Activated CD8-positive, alpha-beta memory T cell treated with anti-CD3 and anti-CD28 coated beads, Interleukin-2, amount 10 ng/mL, durations not matched to agents 7 days and 5 days (primary cell): ENCODE data around the gene DNAJB8. TPM values are rescaled to one million over a fixed set of nuclear protein-coding genes. Genes with fewer than 3 reads are reported as not detected.

Experiments
- ATAC-seq: fragments of 150-1000 bp; cut with Tn5 transposase; one replicate; pipeline ENCODE4 v1.10.0; 2021; ENCODE audit warnings: moderate library complexity
- CTCF ChIA-PET: fragments of 350-600 bp; sonication (Branson Sonifier 250); formaldehyde crosslinking; loops from one replicate; lab custom pipeline; 2021; ENCODE audit warnings: antibody characterized with exemption; lab: Charles Lee
- DNase-seq: peaks from one replicate; pipeline ENCODE4 v3.0.0-alpha.2; 2020
- H3K27ac Mint-ChIP-seq: one replicate; pipeline ENCODE4 v1.8.0; 2021; ENCODE audit warnings: mild to moderate bottlenecking, mixed read lengths
- H3K27me3 Mint-ChIP-seq: one replicate; pipeline ENCODE4 v1.8.0; 2021; ENCODE audit warnings: mixed read lengths
- H3K36me3 Mint-ChIP-seq: one replicate; pipeline ENCODE4 v1.8.0; 2021; ENCODE audit warnings: mild to moderate bottlenecking, mixed read lengths
- H3K4me1 Mint-ChIP-seq: one replicate; pipeline ENCODE4 v1.8.0; 2021; ENCODE audit warnings: mixed read lengths
- H3K4me3 Mint-ChIP-seq: one replicate; pipeline ENCODE4 v1.8.0; 2021; ENCODE audit warnings: mild to moderate bottlenecking, moderate library complexity, mixed read lengths
- H3K9me3 Mint-ChIP-seq: one replicate; pipeline ENCODE4 v1.8.0; 2022; ENCODE audit warnings: low read depth, mixed read lengths
- total RNA-seq, 2 experiments: library from RNA; stranded (reverse); gene quantifications; one replicate each; pipeline ENCODE4 v1.2.3, GENCODE V29; 2021

The DNAJB8 gene
- total RNA-seq, 2 experiments from 2014 or later, result not detected

- no peak overlapping the region for H3K4me3 Mint-ChIP-seq
- peaks cover 76% of the 10 kb centered on the region for H3K27me3 Mint-ChIP-seq
- H3K36me3 Mint-ChIP-seq, result no peaks in the 10 kb centered on the region
- CTCF ChIA-PET, result interaction anchor here (1.4 to 2.7 kb wide), 2 partner anchors 64 to 117 kb away, joined by 3 to 10 read pairs; no protein-coding TSS in a partner anchor
- H3K27ac Mint-ChIP-seq, result peak overlapping the region; percentile 46
- H3K4me1 Mint-ChIP-seq, result peaks cover 22% of the 10 kb centered on the region
- ATAC-seq, result no peak
- H3K9me3 Mint-ChIP-seq, result no peaks in the 10 kb centered on the region
- DNase-seq, result no peak
Observed at GRCh38 chr3:128491941-128492670, 25.4 kb upstream of the DNAJB8 start.

- CTCF ChIA-PET, result interaction anchor here (2.7 kb wide), 1 partner anchor 117 kb away, joined by 10 read pairs; no protein-coding TSS in a partner anchor
- Mint-ChIP-seq H3K4me1 (peaks cover 22% of the 10 kb centered on the region), H3K4me3 (no peak overlapping the region), H3K27ac (peak overlapping the region; percentile 46), H3K9me3 (no peaks in the 10 kb centered on the region), H3K27me3 (peaks cover 78% of the 10 kb centered on the region), H3K36me3 (no peaks in the 10 kb centered on the region)
- ATAC-seq, result no peak
- DNase-seq, result no peak
Observed at GRCh38 chr3:128491691-128491940, 24.9 kb upstream of the DNAJB8 start.

- Mint-ChIP-seq H3K27ac (peak overlapping the region; percentile 46), H3K4me3 (no peak overlapping the region), H3K4me1 (peaks cover 22% of the 10 kb centered on the region), H3K9me3 (no peaks in the 10 kb centered on the region), H3K36me3 (no peaks in the 10 kb centered on the region), H3K27me3 (peaks cover 81% of the 10 kb centered on the region)
- CTCF ChIA-PET, result interaction anchor here (1.1 to 2.7 kb wide), 2 partner anchors 8 to 118 kb away, joined by 3 to 10 read pairs; no protein-coding TSS in a partner anchor
- DNase-seq, result no peak
- ATAC-seq, result no peak
Observed at GRCh38 chr3:128490915-128491690, 24.4 kb upstream of the DNAJB8 start.

- H3K4me1 Mint-ChIP-seq, result peaks cover 19% of the 10 kb centered on the region
- CTCF ChIA-PET, result interaction anchor here (1.1 to 2.7 kb wide), 3 partner anchors 9 to 118 kb away, joined by 3 to 10 read pairs (median 4); no protein-coding TSS in a partner anchor
- no peak overlapping the region for H3K4me3 Mint-ChIP-seq
- ATAC-seq, result no peak
- no peak for DNase-seq
- H3K27ac Mint-ChIP-seq, result no peak overlapping the region
- peaks cover 80% of the 10 kb centered on the region for H3K27me3 Mint-ChIP-seq
- no peaks in the 10 kb centered on the region for H3K9me3 Mint-ChIP-seq
- H3K36me3 Mint-ChIP-seq, result no peaks in the 10 kb centered on the region
Observed at GRCh38 chr3:128490650-128490914, 23.9 kb upstream of the DNAJB8 start.

- Mint-ChIP-seq H3K27ac (peak overlapping the region; percentile 36), H3K27me3 (peaks cover 80% of the 10 kb centered on the region), H3K9me3 (no peaks in the 10 kb centered on the region), H3K4me3 (peak overlapping the region; percentile 32), H3K36me3 (no peaks in the 10 kb centered on the region), H3K4me1 (peaks cover 19% of the 10 kb centered on the region)
- CTCF ChIA-PET, result interaction anchor here (1.1 to 1.8 kb wide), 3 partner anchors 7 to 119 kb away, joined by 3 to 6 read pairs (median 4); no protein-coding TSS in a partner anchor
- DNase-seq (no peak), ATAC-seq (no peak)
Observed at GRCh38 chr3:128489927-128490649, 23.4 kb upstream of the DNAJB8 start.

DNA sequence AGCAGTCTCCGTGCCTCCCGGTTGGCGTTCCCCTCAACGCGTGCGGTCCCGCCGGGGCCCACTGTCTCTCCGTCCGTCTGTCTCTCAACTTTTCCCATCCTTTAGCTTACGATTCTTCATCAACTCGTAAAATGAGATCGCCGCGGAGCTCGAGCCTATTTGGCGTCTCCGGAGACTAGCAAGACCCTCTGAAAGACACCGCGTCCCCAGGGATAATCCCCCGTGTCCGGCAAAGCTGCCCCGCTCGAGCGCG lies 22.9 kb upstream of the DNAJB8 start:
- peak overlapping the region; percentile 32 for H3K4me3 Mint-ChIP-seq
- H3K27me3 Mint-ChIP-seq, result peaks cover 81% of the 10 kb centered on the region
- peaks cover 19% of the 10 kb centered on the region for H3K4me1 Mint-ChIP-seq
- no peak for DNase-seq
- ATAC-seq, result no peak
- no peaks in the 10 kb centered on the region for H3K9me3 Mint-ChIP-seq
- CTCF ChIA-PET, result interaction anchor here (1.4 to 1.8 kb wide), 2 partner anchors 8 to 119 kb away, joined by 4 to 6 read pairs; no protein-coding TSS in a partner anchor
- no peaks in the 10 kb centered on the region for H3K36me3 Mint-ChIP-seq
- H3K27ac Mint-ChIP-seq, result no peak overlapping the region

GRCh38 chr3:128488991-128489673 lies 22.4 kb upstream of the DNAJB8 start:
- Mint-ChIP-seq H3K9me3 (no peaks in the 10 kb centered on the region), H3K4me3 (peak overlapping the region; percentile 13), H3K4me1 (peaks cover 19% of the 10 kb centered on the region)

DNA sequence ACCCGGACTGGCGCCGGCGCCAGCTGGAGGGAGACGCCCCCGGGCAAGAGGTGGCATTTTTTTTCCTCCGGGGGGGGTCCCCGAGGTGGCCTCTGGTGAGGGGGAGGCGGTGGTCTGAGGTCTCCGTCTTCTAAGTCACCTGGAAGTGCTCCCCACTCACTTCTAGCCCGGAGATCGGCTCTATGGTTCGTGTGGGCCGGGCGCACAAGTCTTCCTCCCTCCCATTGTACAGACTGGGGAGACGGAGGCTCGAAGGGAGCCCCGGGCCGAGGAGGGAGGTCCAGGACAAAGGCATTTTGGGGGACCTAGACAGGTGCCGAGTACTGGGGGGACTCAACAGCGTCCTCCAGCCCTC lies 21.9 kb upstream of the DNAJB8 start:
- peaks cover 82% of the 10 kb centered on the region for H3K27me3 Mint-ChIP-seq
- no peak overlapping the region for H3K27ac Mint-ChIP-seq
- H3K9me3 Mint-ChIP-seq, result no peaks in the 10 kb centered on the region
- peaks cover 20% of the 10 kb centered on the region for H3K4me1 Mint-ChIP-seq
- ATAC-seq (no peak), DNase-seq (no peak)
- CTCF ChIA-PET, result interaction anchor here (1.8 kb wide), 1 partner anchor 9 kb away, joined by 6 read pairs; no protein-coding TSS in a partner anchor
- H3K36me3 Mint-ChIP-seq, result no peaks in the 10 kb centered on the region
- peak overlapping the region; percentile 13 for H3K4me3 Mint-ChIP-seq

More at GRCh38 chr3:128488991-128489673, 22.4 kb upstream of the DNAJB8 start:
- CTCF ChIA-PET, result interaction anchor here (1.4 to 1.8 kb wide), 2 partner anchors 8 to 120 kb away, joined by 4 to 6 read pairs; no protein-coding TSS in a partner anchor
- DNase-seq (no peak), ATAC-seq (peak; percentile 21)
- H3K27ac Mint-ChIP-seq, result no peak overlapping the region
- peaks cover 81% of the 10 kb centered on the region for H3K27me3 Mint-ChIP-seq
- no peaks in the 10 kb centered on the region for H3K36me3 Mint-ChIP-seq

GRCh38 chr3:128487813-128488635 lies 21.3 kb upstream of the DNAJB8 start:
- Mint-ChIP-seq H3K27ac (no peak overlapping the region), H3K9me3 (no peaks in the 10 kb centered on the region), H3K36me3 (no peaks in the 10 kb centered on the region), H3K27me3 (peaks cover 83% of the 10 kb centered on the region), H3K4me3 (no peak overlapping the region), H3K4me1 (peaks cover 25% of the 10 kb centered on the region)
- ATAC-seq (peak; percentile 51), DNase-seq (no peak)
- CTCF ChIA-PET, result interaction anchor here (1.8 kb wide), 1 partner anchor 10 kb away, joined by 6 read pairs; no protein-coding TSS in a partner anchor

DNA sequence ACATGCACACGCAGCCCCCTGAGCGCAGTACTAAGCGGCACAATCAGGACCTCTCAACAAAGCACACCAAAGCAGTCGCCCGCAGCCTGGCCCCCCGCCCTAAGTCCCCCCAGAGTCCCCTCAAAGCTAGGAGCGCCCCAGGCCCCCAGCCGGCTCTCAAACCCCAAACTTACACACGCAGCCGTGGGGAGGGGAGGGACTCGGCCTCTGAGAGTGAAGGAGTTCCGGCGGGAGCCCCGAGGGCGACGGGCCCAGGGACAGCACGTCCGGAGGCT lies 20.8 kb upstream of the DNAJB8 start:
- ATAC-seq (no peak), DNase-seq (no peak)
- peaks cover 26% of the 10 kb centered on the region for H3K4me1 Mint-ChIP-seq

DNA sequence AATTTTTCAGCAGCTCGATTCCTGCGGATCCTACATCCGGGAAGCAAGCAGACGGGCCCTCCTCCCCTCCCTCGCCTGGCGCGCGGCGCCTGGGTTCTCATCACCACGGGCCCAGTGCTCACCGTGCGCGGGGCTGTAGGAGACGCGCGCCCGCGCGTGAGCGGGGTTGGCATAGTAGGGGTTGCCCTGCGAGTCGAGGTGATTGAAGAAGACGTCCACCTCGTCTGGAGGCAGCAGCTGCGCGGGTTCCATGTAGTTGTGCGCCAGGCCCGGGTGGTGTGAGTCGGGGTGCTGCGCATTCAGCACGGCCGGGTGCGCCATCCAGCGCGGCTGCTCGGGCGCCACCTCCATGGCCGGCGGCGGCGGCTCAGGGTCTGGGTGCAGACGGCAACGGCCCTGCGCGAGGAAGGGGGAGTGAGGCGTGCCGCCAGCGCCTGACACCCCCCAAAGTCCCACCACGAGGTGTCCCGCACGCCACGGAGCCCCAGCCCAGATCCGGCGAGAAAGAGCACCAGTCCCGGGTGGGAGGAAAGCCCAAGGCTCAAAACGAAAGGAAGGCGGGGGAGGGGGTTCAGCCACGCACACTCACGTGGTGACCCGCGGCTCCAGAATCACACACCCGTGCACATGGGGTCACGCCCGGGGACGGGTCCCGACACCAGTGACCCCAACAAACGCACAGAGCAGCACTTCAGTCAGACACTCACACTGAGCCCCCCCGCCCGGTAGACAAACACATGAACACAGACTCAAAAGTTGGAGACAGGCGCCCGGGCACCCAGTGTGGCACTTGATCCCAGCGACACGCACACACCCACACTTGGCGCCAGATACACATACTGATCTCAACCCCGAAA lies 20.2 kb upstream of the DNAJB8 start:
- Mint-ChIP-seq H3K4me1 (peaks cover 24% of the 10 kb centered on the region), H3K9me3 (no peaks in the 10 kb centered on the region), H3K4me3 (peak overlapping the region; percentile 64), H3K27me3 (peaks cover 85% of the 10 kb centered on the region), H3K36me3 (no peaks in the 10 kb centered on the region), H3K27ac (no peak overlapping the region)
- DNase-seq (no peak), ATAC-seq (peak; percentile 13)
- CTCF ChIA-PET, result no interaction called here

More for the DNA sequence above, 20.8 kb upstream of the DNAJB8 start:
- Mint-ChIP-seq H3K4me3 (peak overlapping the region; percentile 64), H3K36me3 (no peaks in the 10 kb centered on the region), H3K27me3 (peaks cover 83% of the 10 kb centered on the region), H3K9me3 (no peaks in the 10 kb centered on the region), H3K27ac (no peak overlapping the region)
- CTCF ChIA-PET, result no interaction called here

DNA sequence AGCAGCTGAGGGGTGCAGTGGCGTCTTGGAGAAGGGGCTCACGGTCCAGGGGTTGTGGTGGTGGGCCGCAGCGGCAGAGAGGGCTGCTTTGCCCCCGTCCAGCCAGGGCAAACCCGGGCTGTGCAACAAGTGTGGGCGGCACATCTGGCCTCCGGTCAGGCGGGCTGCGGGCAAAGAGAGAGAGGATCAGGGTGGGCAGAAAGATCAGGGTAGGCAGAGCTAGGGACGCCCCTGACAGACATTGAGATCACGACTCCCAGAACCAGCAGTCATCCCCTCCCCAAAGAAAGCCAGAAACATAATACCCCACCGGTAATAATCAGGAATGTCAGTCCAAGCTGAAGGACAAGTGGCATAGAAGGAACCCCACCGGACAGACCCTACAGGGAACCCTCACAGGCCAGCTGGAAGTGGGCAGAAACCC lies 19.5 kb upstream of the DNAJB8 start:
- H3K4me1 Mint-ChIP-seq, result peaks cover 23% of the 10 kb centered on the region
- DNase-seq (no peak), ATAC-seq (no peak)
- H3K9me3 Mint-ChIP-seq, result no peaks in the 10 kb centered on the region
- peak overlapping the region; percentile 64 for H3K4me3 Mint-ChIP-seq
- H3K27ac Mint-ChIP-seq, result no peak overlapping the region
- peaks cover 82% of the 10 kb centered on the region for H3K27me3 Mint-ChIP-seq
- CTCF ChIA-PET, result no interaction called here
- H3K36me3 Mint-ChIP-seq, result no peaks in the 10 kb centered on the region
